ENCODE results near the gene ZNF689. TPM values are rescaled to one million over a fixed set of nuclear protein-coding genes. Genes with fewer than 3 reads are reported as not detected.

The ZNF689 gene
- total and polyA plus RNA-seq, 7 donors = 3.4 to 9.6 (median 5.8) TPM

GRCh38 chr16:30656974-30657865, 47.0 kb upstream of the ZNF689 start:
- ATAC-seq (no peak), DNase-seq (no peak)
- WGBS, 3 donors = 27 to 28% (median 28%) methylated on average over 32 of the region's 32 CpGs
- intact Hi-C loops (cut with DNase I) = loop anchor here in 1 of 2 donors (5.0 kb wide), 1 partner anchor 130 kb away; the partner anchor contains the start of gene ZNF768
- Histone ChIP-seq H3K4me3 (peak overlapping the region; percentile 93), H3K4me1 (peaks cover 39% of the 10 kb centered on the region), H3K27me3 (ENCODE audit: insufficient read depth in 3 of 3, low read length in 2 of 3) (no peaks in the 10 kb centered on the region), H3K9me3 (no peaks in the 10 kb centered on the region), H3K27ac (peak overlapping the region; percentile 100), H3K36me3 (ENCODE audit: insufficient read depth in 1 of 2, low read depth in 1 of 2) (peaks cover 3 to 69% of the 10 kb centered on the region in 2 donors)
- TF ChIP-seq, protein P1, sequence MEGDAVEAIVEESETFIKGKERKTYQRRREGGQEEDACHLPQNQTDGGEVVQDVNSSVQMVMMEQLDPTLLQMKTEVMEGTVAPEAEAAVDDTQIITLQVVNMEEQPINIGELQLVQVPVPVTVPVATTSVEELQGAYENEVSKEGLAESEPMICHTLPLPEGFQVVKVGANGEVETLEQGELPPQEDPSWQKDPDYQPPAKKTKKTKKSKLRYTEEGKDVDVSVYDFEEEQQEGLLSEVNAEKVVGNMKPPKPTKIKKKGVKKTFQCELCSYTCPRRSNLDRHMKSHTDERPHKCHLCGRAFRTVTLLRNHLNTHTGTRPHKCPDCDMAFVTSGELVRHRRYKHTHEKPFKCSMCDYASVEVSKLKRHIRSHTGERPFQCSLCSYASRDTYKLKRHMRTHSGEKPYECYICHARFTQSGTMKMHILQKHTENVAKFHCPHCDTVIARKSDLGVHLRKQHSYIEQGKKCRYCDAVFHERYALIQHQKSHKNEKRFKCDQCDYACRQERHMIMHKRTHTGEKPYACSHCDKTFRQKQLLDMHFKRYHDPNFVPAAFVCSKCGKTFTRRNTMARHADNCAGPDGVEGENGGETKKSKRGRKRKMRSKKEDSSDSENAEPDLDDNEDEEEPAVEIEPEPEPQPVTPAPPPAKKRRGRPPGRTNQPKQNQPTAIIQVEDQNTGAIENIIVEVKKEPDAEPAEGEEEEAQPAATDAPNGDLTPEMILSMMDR (IDR thresholded peaks at IDR 0.05) = no peak

DNA sequence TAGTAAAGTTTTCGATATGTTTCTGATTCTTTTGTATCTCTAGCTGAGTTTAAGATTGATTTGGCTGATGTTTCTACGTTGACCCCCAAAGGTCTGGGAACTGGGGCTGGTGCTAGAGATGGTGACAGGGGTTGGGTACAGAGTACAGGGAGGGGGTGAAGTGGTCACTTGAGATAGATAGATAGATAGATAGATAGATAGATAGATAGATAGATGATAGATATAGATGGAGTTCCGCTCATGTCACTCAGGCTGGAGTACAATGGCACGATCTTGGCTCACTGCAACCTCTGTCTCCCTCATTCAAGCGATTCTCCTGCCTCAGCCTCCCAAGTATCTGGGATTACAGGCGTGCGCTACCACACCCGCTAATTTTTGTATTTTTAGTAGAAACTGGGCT, 46.2 kb upstream of the ZNF689 start:
- peak overlapping the region; percentile 100 for H3K27ac ChIP-seq
- H3K36me3 ChIP-seq (ENCODE audit: insufficient read depth in 1 of 2, low read depth in 1 of 2) = peaks cover 3 to 65% of the 10 kb centered on the region in 2 donors
- H3K4me3 ChIP-seq = no peak overlapping the region
- no peak for ATAC-seq
- 93 to 97% (median 96%) methylated on average over 8 of the region's 8 CpGs for WGBS, 3 donors
- TF ChIP-seq, protein P1 (IDR thresholded peaks at IDR 0.05) = no peak
- no peak for DNase-seq
- intact Hi-C loops (cut with DNase I) = loop anchor here in 1 of 2 donors (5.0 kb wide), 1 partner anchor 129 kb away; the partner anchor contains the start of gene ZNF768
- H3K9me3 ChIP-seq = no peaks in the 10 kb centered on the region
- H3K27me3 ChIP-seq (ENCODE audit: insufficient read depth in 3 of 3, low read length in 2 of 3) = no peaks in the 10 kb centered on the region
- peaks cover 38% of the 10 kb centered on the region for H3K4me1 ChIP-seq

GRCh38 chr16:30655815-30656347, 45.7 kb upstream of the ZNF689 start:
- Histone ChIP-seq H3K4me1 (peaks cover 33% of the 10 kb centered on the region), H3K27me3 (ENCODE audit: insufficient read depth in 3 of 3, low read length in 2 of 3) (no peaks in the 10 kb centered on the region), H3K36me3 (ENCODE audit: insufficient read depth in 1 of 2, low read depth in 1 of 2) (peaks cover 3 to 60% of the 10 kb centered on the region in 2 donors), H3K27ac (no peak overlapping the region), H3K9me3 (no peaks in the 10 kb centered on the region), H3K4me3 (no peak overlapping the region)
- TF ChIP-seq, protein P1 (IDR thresholded peaks at IDR 0.05) = no peak
- no peak for ATAC-seq
- intact Hi-C loops (cut with DNase I) = loop anchor here in 1 of 2 donors (5.0 kb wide), 1 partner anchor 129 kb away; the partner anchor contains the start of gene ZNF768
- WGBS, 3 donors = 92 to 93% (median 92%) methylated on average over 12 of the region's 12 CpGs
- no peak for DNase-seq

GRCh38 chr16:30654856-30655255, 44.7 kb upstream of the ZNF689 start:
- no peak overlapping the region for H3K27ac ChIP-seq
- ATAC-seq (no peak), DNase-seq (no peak)
- peaks cover 3 to 53% of the 10 kb centered on the region in 2 donors for H3K36me3 ChIP-seq (ENCODE audit: insufficient read depth in 1 of 2, low read depth in 1 of 2)
- no peaks in the 10 kb centered on the region for H3K9me3 ChIP-seq
- peaks cover 23% of the 10 kb centered on the region for H3K4me1 ChIP-seq
- H3K4me3 ChIP-seq = no peak overlapping the region
- H3K27me3 ChIP-seq (ENCODE audit: insufficient read depth in 3 of 3, low read length in 2 of 3) = no peaks in the 10 kb centered on the region
- intact Hi-C loops (cut with DNase I) = loop anchor here in 1 of 2 donors (5.0 kb wide), 2 partner anchors 83 to 128 kb away; partner anchors contain the start of genes ZNF688 and ZNF768
- WGBS, 3 donors = 91 to 94% (median 92%) methylated on average over 16 to 18 of the region's 18 CpGs
- TF ChIP-seq, protein P1 (IDR thresholded peaks at IDR 0.05) = no peak
